Neural progenitor cell (in vitro differentiated cells): ENCODE results near the gene TM9SF4. TPM values are rescaled to one million over a fixed set of nuclear protein-coding genes. Genes with fewer than 3 reads are reported as not detected.

Experiments
- DNase-seq: peaks from one replicate; pipeline ENCODE4 v3.0.0-alpha.2; 2016; ENCODE audit warnings: low spot score
- H2AFZ ChIP-seq: fragments of 200-600 bp; sonication (generic); replicated peaks from 2 replicates; pipeline ENCODE4 v1.6.1; 2016; ENCODE audit warnings: antibody characterized with exemption
- H3F3A ChIP-seq: fragments of 200-600 bp; sonication (generic); 2 replicates; pipeline ENCODE4 v1.6.1; 2016; ENCODE audit warnings: antibody characterized with exemption, low read depth
- H3K27ac ChIP-seq: fragments of 200-600 bp; sonication (generic); 2 replicates; pipeline ENCODE4 v1.5.1; 2016; ENCODE audit warnings: mild to moderate bottlenecking
- H3K27me3 ChIP-seq: fragments of 200-600 bp; sonication (generic); 2 replicates; pipeline ENCODE4 v1.6.1; 2016; ENCODE audit warnings: mild to moderate bottlenecking, moderate library complexity
- H3K36me3 ChIP-seq: fragments of 200-600 bp; sonication (generic); 2 replicates; pipeline ENCODE4 v1.5.1; 2016
- H3K4me1 ChIP-seq: fragments of 200-600 bp; sonication (generic); 2 replicates; pipeline ENCODE4 v1.6.1; 2016; ENCODE audit warnings: mixed run types
- H3K4me2 ChIP-seq: fragments of 200-600 bp; sonication (generic); 2 replicates; pipeline ENCODE4 v1.6.1; 2016
- H3K4me3 ChIP-seq: fragments of 200-600 bp; sonication (generic); 2 replicates; pipeline ENCODE4 v1.5.1; 2016
- H3K79me2 ChIP-seq: fragments of 200-600 bp; sonication (generic); 2 replicates; pipeline ENCODE4 v1.6.1; 2016; ENCODE audit warnings: low read depth
- H3K9ac ChIP-seq: fragments of 200-600 bp; sonication (generic); 2 replicates; pipeline ENCODE4 v1.6.1; 2016
- H3K9me3 ChIP-seq: fragments of 200-600 bp; sonication (generic); 2 replicates; pipeline ENCODE4 v1.5.1; 2016; ENCODE audit warnings: low read depth
- H4K20me1 ChIP-seq: fragments of 200-600 bp; sonication (generic); 2 replicates; pipeline ENCODE4 v1.6.1; 2016; ENCODE audit warnings: low read depth
- H3K27ac Mint-ChIP-seq: 3 replicates; pipeline ENCODE4 v1.8.0; 2021; ENCODE audit warnings: mixed read lengths
- H3K27me3 Mint-ChIP-seq: 2 replicates; pipeline ENCODE4 v1.8.0; 2022; ENCODE audit warnings: low read depth, mild to moderate bottlenecking, inconsistent platforms, moderate library complexity, mixed read lengths; ENCODE audit not compliant: insufficient read depth
- H3K36me3 Mint-ChIP-seq: 3 replicates; pipeline ENCODE4 v1.8.0; 2021; ENCODE audit warnings: mixed read lengths
- H3K4me1 Mint-ChIP-seq: 3 replicates; pipeline ENCODE4 v1.8.0; 2021; ENCODE audit warnings: mixed read lengths
- H3K4me3 Mint-ChIP-seq: 3 replicates; pipeline ENCODE4 v1.8.0; 2021; ENCODE audit warnings: mild to moderate bottlenecking, moderate library complexity, mixed read lengths
- H3K9me3 Mint-ChIP-seq: 3 replicates; pipeline ENCODE4 v1.8.0; 2020; ENCODE audit warnings: mixed read lengths
- CTCF ChIP-seq: fragments of 200-600 bp; sonication (generic); IDR thresholded peaks from 2 replicates; pipeline ENCODE4 v1.5.1; 2017; ENCODE audit warnings: antibody characterized with exemption, mild to moderate bottlenecking
- EZH2 ChIP-seq: fragments of 200-600 bp; sonication (generic); IDR thresholded peaks from 2 replicates; pipeline ENCODE4 v1.6.1; 2017; ENCODE audit warnings: antibody characterized with exemption, mild to moderate bottlenecking, moderate library complexity
- EZH2phosphoT487 ChIP-seq: fragments of 200-600 bp; sonication (generic); IDR thresholded peaks from 2 replicates; pipeline ENCODE4 v1.6.1; 2017; ENCODE audit warnings: antibody characterized with exemption
- total RNA-seq: library from RNA; depleted of rRNA; stranded (reverse); fragments of >200 nt; gene quantifications from 2 replicates; pipeline ENCODE4 v1.2.3, GENCODE V29; 2015; ENCODE audit warnings: low replicate concordance

Gene TM9SF4
- total RNA-seq, 1 donor from 2014 or later, result 27.9 TPM

GRCh38 chr20:32188376-32189122 is 79.0 kb downstream of the TM9SF4 start:
- Histone ChIP-seq H3K79me2 (peaks cover 16% of the 10 kb centered on the region), H3K9me3 (no peaks in the 10 kb centered on the region), H2AFZ (no peak overlapping the region), H3K36me3 (no peaks in the 10 kb centered on the region), H3K27ac (no peak overlapping the region), H3K4me1 (peaks cover 15% of the 10 kb centered on the region), H3K27me3 (no peaks in the 10 kb centered on the region), H3K4me2 (peak overlapping the region; percentile 78), H4K20me1 (peaks cover 27% of the 10 kb centered on the region), H3K4me3 (no peak overlapping the region), H3F3A (peaks cover 29% of the 10 kb centered on the region), H3K9ac (no peak overlapping the region)
- Mint-ChIP-seq H3K9me3 (no peaks in the 10 kb centered on the region), H3K27ac (no peak overlapping the region), H3K4me1 (peaks cover 17% of the 10 kb centered on the region), H3K27me3 (peaks cover 12% of the 10 kb centered on the region), H3K4me3 (peak overlapping the region; percentile 87), H3K36me3 (peaks cover 5% of the 10 kb centered on the region)
- no peak for DNase-seq
- no peak for TF ChIP-seq EZH2phosphoT487
- no peak for TF ChIP-seq EZH2
- TF ChIP-seq CTCF, result no peak

- Mint-ChIP-seq H3K36me3 (peaks cover 6% of the 10 kb centered on the region), H3K4me3 (peak overlapping the region; percentile 87), H3K4me1 (peaks cover 17% of the 10 kb centered on the region), H3K27me3 (peaks cover 10% of the 10 kb centered on the region), H3K9me3 (no peaks in the 10 kb centered on the region), H3K27ac (no peak overlapping the region)
- TF ChIP-seq CTCF (no peak), EZH2phosphoT487 (no peak), EZH2 (no peak)
- Histone ChIP-seq H3K79me2 (peaks cover 16% of the 10 kb centered on the region), H4K20me1 (peaks cover 33% of the 10 kb centered on the region), H3K9ac (no peak overlapping the region), H3K36me3 (no peaks in the 10 kb centered on the region), H3K4me3 (peak overlapping the region; percentile 74), H3K4me1 (peaks cover 15% of the 10 kb centered on the region), H3F3A (peaks cover 29% of the 10 kb centered on the region), H3K27me3 (no peaks in the 10 kb centered on the region), H3K4me2 (peak overlapping the region; percentile 78), H3K27ac (no peak overlapping the region), H3K9me3 (no peaks in the 10 kb centered on the region), H2AFZ (no peak overlapping the region)
- DNase-seq, result no peak
Measured at GRCh38 chr20:32189123-32189410, 79.6 kb downstream of the TM9SF4 start.

GRCh38 chr20:32189691-32190615 is 80.4 kb downstream of the TM9SF4 start:
- H3K36me3 Mint-ChIP-seq, result peaks cover 11% of the 10 kb centered on the region
- Histone ChIP-seq H3K79me2 (peaks cover 24% of the 10 kb centered on the region), H3K27me3 (no peaks in the 10 kb centered on the region), H3K27ac (peak overlapping the region; percentile 35), H3K9me3 (no peaks in the 10 kb centered on the region), H3K4me1 (peaks cover 15% of the 10 kb centered on the region), H3K4me3 (peak overlapping the region; percentile 74), H4K20me1 (peaks cover 42% of the 10 kb centered on the region), H3K4me2 (peak overlapping the region; percentile 78), H3F3A (peaks cover 29% of the 10 kb centered on the region), H3K9ac (peak overlapping the region; percentile 63), H2AFZ (peak overlapping the region; percentile 86), H3K36me3 (no peaks in the 10 kb centered on the region)
- peaks cover 17% of the 10 kb centered on the region for H3K4me1 Mint-ChIP-seq
- H3K27me3 Mint-ChIP-seq, result peaks cover 10% of the 10 kb centered on the region
- peak; percentile 90 for DNase-seq
- peak overlapping the region; percentile 84 for H3K4me3 Mint-ChIP-seq
- no peaks in the 10 kb centered on the region for H3K9me3 Mint-ChIP-seq
- no peak for TF ChIP-seq EZH2
- no peak for TF ChIP-seq EZH2phosphoT487
- TF ChIP-seq CTCF, result no peak
- peak overlapping the region; percentile 27 for H3K27ac Mint-ChIP-seq
